K562 (cell line): ENCODE results near the gene ERVK3-1. TPM values are rescaled to one million over a fixed set of nuclear protein-coding genes. Genes with fewer than 3 reads are reported as not detected.
A peak's percentile ranks its signal among the peaks of the same experiment; 100 is the strongest.

Experiments
- CHD2 ChIP-seq: IDR thresholded peaks from 2 replicates; pipeline ENCODE4 v1.6.1; 2011; ENCODE audit warnings: low read depth, low read length
- E2F4 ChIP-seq: sonication (generic); formaldehyde crosslinking; IDR thresholded peaks from 2 replicates; pipeline ENCODE4 v1.8.0; 2022; ENCODE audit warnings: mild to moderate bottlenecking, low read depth, missing genetic modification reagents
- EGR1 ChIP-seq: fragments of 450-650 bp; conservative IDR thresholded peaks from 2 replicates; pipeline ENCODE4 v1.6.1; 2017; ENCODE audit warnings: mild to moderate bottlenecking
- GTF2A2 ChIP-seq: IDR thresholded peaks from 2 replicates; pipeline ENCODE4 v1.6.1; 2016; ENCODE audit warnings: mild to moderate bottlenecking, missing genetic modification characterization, missing compliant biosample characterization
- HDGF ChIP-seq: fragments of 450-650 bp; IDR thresholded peaks from 2 replicates; pipeline ENCODE4 v1.6.1; 2016
- L3MBTL2 ChIP-seq: fragments of 450-650 bp; IDR thresholded peaks from 2 replicates; pipeline ENCODE4 v1.6.1; 2016; ENCODE audit warnings: mild to moderate bottlenecking, moderate library complexity
- NKRF ChIP-seq: fragments of 450-650 bp; IDR thresholded peaks from 2 replicates; pipeline ENCODE4 v1.6.1; 2016; ENCODE audit warnings: borderline replicate concordance
- OTX1 ChIP-seq: fragments of 450-650 bp; formaldehyde crosslinking; IDR thresholded peaks from 2 replicates; pipeline ENCODE4 v1.4.0; 2022; ENCODE audit warnings: mild to moderate bottlenecking
- PCBP1 ChIP-seq: fragments of 200-400 bp; formaldehyde crosslinking; IDR thresholded peaks from 2 replicates; pipeline ENCODE4 v1.6.1; 2018; ENCODE audit warnings: mild to moderate bottlenecking, low read depth, low read length; ENCODE audit not compliant: poor library complexity, severe bottlenecking
- RNF219 ChIP-seq: fragments of 250-450 bp; sonication (Bioruptor Pico); IDR thresholded peaks from 2 replicates; pipeline ENCODE4 v1.5.0; 2022; ENCODE audit warnings: mild to moderate bottlenecking
- SIN3B ChIP-seq: fragments of 450-650 bp; IDR thresholded peaks from 2 replicates; pipeline ENCODE4 v1.6.1; 2017; ENCODE audit warnings: low read depth, mild to moderate bottlenecking, moderate library complexity
- SP2 ChIP-seq: IDR thresholded peaks from 2 replicates; pipeline ENCODE4 v1.6.1; 2011; ENCODE audit warnings: mild to moderate bottlenecking, low read depth, low read length, moderate library complexity; ENCODE audit not compliant: poor library complexity, severe bottlenecking; ENCODE audit errors: extremely low read depth
- TRIM24 ChIP-seq, 2 experiments: fragments of 450-650 bp; IDR thresholded peaks; 2 replicates each; pipeline ENCODE4 v1.6.1; 2016
- WHSC1 ChIP-seq: IDR thresholded peaks from one replicate; pipeline ENCODE4 v1.6.1; 2012; ENCODE audit warnings: low read length, control low read depth, inconsistent platforms
- ZBTB43 ChIP-seq: sonication (generic); formaldehyde crosslinking; IDR thresholded peaks from 2 replicates; pipeline ENCODE4 v1.8.0; 2023; ENCODE audit warnings: mild to moderate bottlenecking, missing genetic modification reagents
- ZBTB5 ChIP-seq: fragments of 450-650 bp; IDR thresholded peaks from 2 replicates; pipeline ENCODE4 v1.6.1; 2017; ENCODE audit warnings: antibody characterized with exemption
- ZFP1 ChIP-seq: fragments of 450-650 bp; formaldehyde crosslinking; IDR thresholded peaks from 2 replicates; pipeline ENCODE4 v1.4.0; 2020; ENCODE audit warnings: mild to moderate bottlenecking, mixed read lengths
- ZNF830 ChIP-seq: fragments of 250-450 bp; sonication (Bioruptor Pico); IDR thresholded peaks from 2 replicates; pipeline ENCODE4 v1.5.0; 2021; ENCODE audit warnings: mild to moderate bottlenecking
- ZSCAN32 ChIP-seq: fragments of 450-650 bp; formaldehyde crosslinking; IDR thresholded peaks from 2 replicates; pipeline ENCODE4 v1.4.0; 2020; ENCODE audit warnings: mild to moderate bottlenecking, moderate library complexity
- polyA plus RNA-seq, 8 experiments: library from polyadenylated mRNA; depleted of rRNA in 4 of 8; stranded (reverse) in 5 of 8; unstranded in 3 of 8; fragments of >200 nt; fragmentation: Nextera tagmentation in 2 of 8; fragmentation: Illumina TruSeq in 1 of 8; extraction: Ambion mirVana in 2 of 8; extraction: Trizol in 1 of 8; gene quantifications; 2 replicates each; pipeline versions ENCODE4 v1.2.1 to v1.2.3, GENCODE V29; 2011 to 2014; ENCODE audit warnings: inconsistent platforms in 1 of 8, missing spikeins in 1 of 8
- total RNA-seq, 7 experiments: library from RNA; depleted of rRNA in 6 of 7; stranded (reverse); fragments of >200 nt in 6 of 7; fragmentation: Illumina TruSeq in 2 of 7; extraction: Trizol in 2 of 7; gene quantifications; 2 replicates each; pipeline versions ENCODE4 v1.2.1 to v1.2.3, GENCODE V29; 2011 to 2021; ENCODE audit warnings: low replicate concordance in 1 of 7

The ERVK3-1 gene
- total and polyA plus RNA-seq, 9 of the 15 experiments (the other 6 are each of a cell fraction or from before 2014, with no cell fraction given) = 87.6 to 299 (median 119) TPM

GRCh38 chr19:58326914-58327726 is 21.9 kb downstream of the ERVK3-1 start, which contains the start of gene ZSCAN22 (continued):
- TF ChIP-seq ZBTB5 (no peak), RNF219 (CRISPR knock-in tag) (no peak), E2F4 (0 out of 2 replicates have a peak, but pooled peaks have one; percentile 56), SIN3B (peak; percentile 95), ZSCAN32 (CRISPR knock-in tag) (0 out of 2 replicates have a peak, but pooled peaks have one; percentile 40), L3MBTL2 (peak; percentile 64), WHSC1 (no peak), SP2 (no peak), CHD2 (no peak), GTF2A2 (tag) (no peak; the same call in 1 of the 2 replicates), ZFP1 (CRISPR knock-in tag) (no peak), HDGF (peak; percentile 80; the same call in 1 of the 2 replicates), EGR1 (peak; percentile 52; the same call in 1 of the 2 replicates), OTX1 (CRISPR knock-in tag) (no peak; the same call in 1 of the 2 replicates), PCBP1 (no peak), NKRF (peak; percentile 91), ZBTB43 (CRISPR knock-in tag) (no peak; the same call in 1 of the 2 replicates), TRIM24 (IDR thresholded peaks at IDR 0.05) (peak in 1 of 2 experiments; percentile 99; a peak in 3 of 4 replicates), ZNF830 (no peak)
